Prostate gland (tissue), 2 donors: ENCODE measurements around the gene AFM. TPM values are rescaled to one million over a fixed set of nuclear protein-coding genes. Genes with fewer than 3 reads are reported as not detected.

Experiments
- DNase-seq: peaks from one replicate; pipeline ENCODE4 v3.0.0-alpha.2; 2019; ENCODE audit warnings: low spot score
- H3K27ac ChIP-seq, 2 donors: fragments of 200-600 bp; sonication (generic); 2 replicates each; pipeline ENCODE4 v1.5.1; 2017 to 2019
- H3K27me3 ChIP-seq: fragments of 200-600 bp; sonication (generic); replicated peaks from 2 replicates; pipeline ENCODE4 v1.5.1; 2019; ENCODE audit not compliant: insufficient read depth
- H3K36me3 ChIP-seq, 2 donors: fragments of 200-600 bp; sonication (generic); 1 replicate in 1 of 2; 2 replicates in 1 of 2; pipeline versions ENCODE4 v1.5.1 to v1.8.1; 2017 to 2019
- H3K4me1 ChIP-seq: fragments of 200-600 bp; sonication (generic); replicated peaks from 2 replicates; pipeline ENCODE4 v1.5.1; 2019
- H3K4me3 ChIP-seq, 2 donors: fragments of 200-600 bp; sonication (generic); 2 replicates each; pipeline ENCODE4 v1.5.1; 2017 to 2019
- H3K9me3 ChIP-seq: fragments of 200-600 bp; sonication (generic); 2 replicates; pipeline ENCODE4 v1.5.1; 2017
- POLR2A ChIP-seq: fragments of 450-650 bp; IDR thresholded peaks from one replicate; pipeline ENCODE4 v1.6.1; 2016; ENCODE audit warnings: antibody characterized with exemption, mild to moderate bottlenecking
- POLR2AphosphoS5 ChIP-seq: sonication (generic); formaldehyde crosslinking; IDR thresholded peaks from one replicate; pipeline ENCODE4 v1.6.1; 2017; ENCODE audit warnings: antibody characterized with exemption
- WGBS: methylation state at CpG from one replicate; pipeline ENCODE4 v1.1.5; 2018; 5-methylcytosine and 5-hydroxymethylcytosine counted together
- intact Hi-C: fragments of 100-400 bp; cut with DNase I; formaldehyde crosslinking; loops from one replicate; pipeline ENCODE4 v1.14.2; 2022
- total RNA-seq, 2 donors: library from RNA; depleted of rRNA; stranded (reverse); fragments of >200 nt; gene quantifications; one replicate each; pipeline ENCODE4 v1.1.0, GENCODE V29; 2016
- TF ChIP-seq, protein P1 (sequence below), 4 experiments: fragments of 200-600 bp in 2 of 4; fragments of 450-650 bp in 2 of 4; sonication (generic) in 2 of 4; IDR thresholded peaks; 1 replicate in 3 of 4; 2 replicates in 1 of 4; pipeline ENCODE4 v1.5.1; 2016 to 2019; ENCODE audit warnings: antibody characterized with exemption in 4 of 4, mild to moderate bottlenecking in 2 of 4, moderate library complexity in 2 of 4

AFM gene
- total RNA-seq, 2 donors from 2014 or later, result not detected

DNA sequence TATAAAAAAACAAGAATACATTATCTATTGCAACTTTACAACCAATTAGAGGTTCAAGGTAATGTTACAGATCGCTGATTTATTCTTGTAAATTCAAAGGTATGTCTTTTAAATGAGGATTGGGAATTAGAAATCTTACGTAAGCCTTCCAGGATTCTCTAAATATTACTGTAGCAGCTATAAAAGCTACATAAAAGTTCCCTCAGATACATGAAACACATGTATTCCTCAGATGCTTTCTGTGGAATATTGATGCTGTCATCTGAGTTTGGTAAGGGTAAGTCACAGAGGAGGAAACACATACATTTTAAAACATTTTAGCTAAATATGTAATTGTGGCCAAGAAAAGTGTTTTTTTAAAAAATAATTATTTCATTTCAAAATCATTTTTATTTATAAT lies 42.1 kb upstream of the AFM start:
- no peak for TF ChIP-seq POLR2A
- TF ChIP-seq, protein P1, sequence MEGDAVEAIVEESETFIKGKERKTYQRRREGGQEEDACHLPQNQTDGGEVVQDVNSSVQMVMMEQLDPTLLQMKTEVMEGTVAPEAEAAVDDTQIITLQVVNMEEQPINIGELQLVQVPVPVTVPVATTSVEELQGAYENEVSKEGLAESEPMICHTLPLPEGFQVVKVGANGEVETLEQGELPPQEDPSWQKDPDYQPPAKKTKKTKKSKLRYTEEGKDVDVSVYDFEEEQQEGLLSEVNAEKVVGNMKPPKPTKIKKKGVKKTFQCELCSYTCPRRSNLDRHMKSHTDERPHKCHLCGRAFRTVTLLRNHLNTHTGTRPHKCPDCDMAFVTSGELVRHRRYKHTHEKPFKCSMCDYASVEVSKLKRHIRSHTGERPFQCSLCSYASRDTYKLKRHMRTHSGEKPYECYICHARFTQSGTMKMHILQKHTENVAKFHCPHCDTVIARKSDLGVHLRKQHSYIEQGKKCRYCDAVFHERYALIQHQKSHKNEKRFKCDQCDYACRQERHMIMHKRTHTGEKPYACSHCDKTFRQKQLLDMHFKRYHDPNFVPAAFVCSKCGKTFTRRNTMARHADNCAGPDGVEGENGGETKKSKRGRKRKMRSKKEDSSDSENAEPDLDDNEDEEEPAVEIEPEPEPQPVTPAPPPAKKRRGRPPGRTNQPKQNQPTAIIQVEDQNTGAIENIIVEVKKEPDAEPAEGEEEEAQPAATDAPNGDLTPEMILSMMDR (IDR thresholded peaks at IDR 0.05), result no peak
- no peak for TF ChIP-seq POLR2AphosphoS5
- H3K4me1 ChIP-seq, result no peaks in the 10 kb centered on the region
- no peak for DNase-seq
- H3K27ac ChIP-seq, result no peak overlapping the region
- 59% methylated on average over 2 of the region's 2 CpGs for WGBS
- intact Hi-C loops, result no loop called here
- H3K4me3 ChIP-seq, result no peak overlapping the region
- peaks cover 3% of the 10 kb centered on the region for H3K27me3 ChIP-seq
- no peaks in the 10 kb centered on the region for H3K9me3 ChIP-seq
- H3K36me3 ChIP-seq, result no peaks in the 10 kb centered on the region

DNA sequence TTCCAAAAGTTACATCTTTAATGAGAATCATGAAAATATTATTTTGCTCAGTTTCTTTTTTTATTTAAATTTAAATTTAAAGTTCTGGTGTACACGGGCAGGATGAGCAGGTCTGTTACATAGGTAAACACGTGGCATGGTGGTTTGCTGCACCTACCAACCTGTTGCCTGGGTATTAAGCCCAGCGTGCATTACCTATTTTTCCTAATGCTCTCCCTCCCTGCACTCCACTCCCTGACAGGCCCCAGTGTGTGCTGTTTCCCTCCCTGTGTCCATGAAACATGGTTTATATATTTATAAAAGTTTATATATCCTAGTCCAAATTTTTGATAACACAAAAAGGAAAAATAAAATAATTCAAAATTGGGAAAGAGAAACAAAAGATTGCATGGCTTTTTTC lies 41.6 kb upstream of the AFM start:
- H3K4me3 ChIP-seq, result no peak overlapping the region
- H3K4me1 ChIP-seq, result no peaks in the 10 kb centered on the region
- peaks cover 3% of the 10 kb centered on the region for H3K27me3 ChIP-seq
- TF ChIP-seq POLR2A (no peak), POLR2AphosphoS5 (no peak)
- TF ChIP-seq, protein P1 (IDR thresholded peaks at IDR 0.05), result no peak
- no peak overlapping the region for H3K27ac ChIP-seq
- WGBS, result 64% methylated on average over 3 of the region's 3 CpGs
- DNase-seq, result no peak
- intact Hi-C loops, result no loop called here
- H3K36me3 ChIP-seq, result no peaks in the 10 kb centered on the region
- no peaks in the 10 kb centered on the region for H3K9me3 ChIP-seq

GRCh38 chr4:73440653-73441052 lies 40.9 kb upstream of the AFM start:
- intact Hi-C loops, result no loop called here
- WGBS, result 94% methylated on average over 3 of the region's 3 CpGs
- TF ChIP-seq, protein P1 (IDR thresholded peaks at IDR 0.05), result no peak
- TF ChIP-seq POLR2AphosphoS5, result no peak
- no peak for TF ChIP-seq POLR2A
- Histone ChIP-seq H3K4me3 (no peak overlapping the region), H3K4me1 (no peaks in the 10 kb centered on the region), H3K36me3 (no peaks in the 10 kb centered on the region), H3K9me3 (no peaks in the 10 kb centered on the region), H3K27me3 (peaks cover 3% of the 10 kb centered on the region), H3K27ac (no peak overlapping the region)
- no peak for DNase-seq

DNA sequence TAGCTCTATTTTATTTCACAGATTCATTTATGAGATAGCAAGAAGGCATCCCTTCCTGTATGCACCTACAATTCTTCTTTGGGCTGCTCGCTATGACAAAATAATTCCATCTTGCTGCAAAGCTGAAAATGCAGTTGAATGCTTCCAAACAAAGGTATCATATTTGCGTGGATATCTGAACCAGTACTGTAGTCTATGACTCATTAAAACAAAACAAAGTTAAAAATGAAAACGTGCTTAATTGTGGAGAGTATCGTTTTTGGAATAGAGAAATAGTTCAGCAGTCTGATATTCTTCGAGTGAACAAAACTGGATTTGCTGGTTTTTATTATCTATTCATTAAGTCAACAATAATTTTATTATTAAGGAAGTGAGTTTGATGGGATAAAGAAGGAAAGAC lies 39.3 kb upstream of the AFM start:
- DNase-seq, result no peak
- no peak overlapping the region for H3K4me3 ChIP-seq
- no peaks in the 10 kb centered on the region for H3K9me3 ChIP-seq
- TF ChIP-seq POLR2AphosphoS5, result no peak
- TF ChIP-seq POLR2A, result no peak
- TF ChIP-seq, protein P1 (IDR thresholded peaks at IDR 0.05), result no peak
- H3K27ac ChIP-seq, result no peak overlapping the region
- 43% methylated on average over 5 of the region's 5 CpGs for WGBS
- no peaks in the 10 kb centered on the region for H3K4me1 ChIP-seq
- intact Hi-C loops, result no loop called here
- H3K27me3 ChIP-seq, result peaks cover 3% of the 10 kb centered on the region
- H3K36me3 ChIP-seq, result no peaks in the 10 kb centered on the region

GRCh38 chr4:73443224-73443623 lies 38.3 kb upstream of the AFM start:
- no peak overlapping the region for H3K27ac ChIP-seq
- peaks cover 3% of the 10 kb centered on the region for H3K27me3 ChIP-seq
- TF ChIP-seq POLR2AphosphoS5, result no peak
- no peak for TF ChIP-seq POLR2A
- TF ChIP-seq, protein P1 (IDR thresholded peaks at IDR 0.05), result no peak
- 64% methylated on average over 3 of the region's 3 CpGs for WGBS
- H3K4me1 ChIP-seq, result no peaks in the 10 kb centered on the region
- intact Hi-C loops, result no loop called here
- DNase-seq, result no peak
- H3K36me3 ChIP-seq, result no peaks in the 10 kb centered on the region
- no peaks in the 10 kb centered on the region for H3K9me3 ChIP-seq
- H3K4me3 ChIP-seq, result no peak overlapping the region
